PFSK-1 (cell line): ENCODE measurements around the gene AIRE.

Experiments
- FOXP2 ChIP-seq: optimal IDR thresholded peaks from 2 replicates; pipeline ENCODE3; 2011; ENCODE audit warnings: borderline replicate concordance, control low read depth, inconsistent platforms; ENCODE audit not compliant: insufficient read depth; ENCODE audit errors: extremely low read length, extremely low read depth
- POLR2AphosphoS5 ChIP-seq: IDR thresholded peaks from 2 replicates; pipeline ENCODE4 v1.6.1; 2012; ENCODE audit warnings: low read depth, mild to moderate bottlenecking, control low read depth, low read length, moderate library complexity
- SIN3A ChIP-seq: IDR thresholded peaks from 2 replicates; pipeline ENCODE4 v1.6.1; 2012; ENCODE audit warnings: mild to moderate bottlenecking, low read length, moderate library complexity, borderline replicate concordance; ENCODE audit not compliant: insufficient read depth
- TAF1 ChIP-seq: IDR thresholded peaks from 2 replicates; pipeline ENCODE4 v1.6.1; 2012; ENCODE audit warnings: low read length, control low read depth, borderline replicate concordance; ENCODE audit not compliant: insufficient read depth
- TF ChIP-seq, protein P1 (sequence below), 2 experiments: IDR thresholded peaks; 2 replicates each; pipeline versions ENCODE4 v1.6.1 to v1.8.0; 2011 to 2012; ENCODE audit warnings: low read depth in 2 of 2, low read length in 2 of 2, control low read depth in 1 of 2, inconsistent platforms in 1 of 2, mild to moderate bottlenecking in 1 of 2, moderate library complexity in 1 of 2; ENCODE audit not compliant: insufficient read depth in 1 of 2

Gene AIRE

DNA sequence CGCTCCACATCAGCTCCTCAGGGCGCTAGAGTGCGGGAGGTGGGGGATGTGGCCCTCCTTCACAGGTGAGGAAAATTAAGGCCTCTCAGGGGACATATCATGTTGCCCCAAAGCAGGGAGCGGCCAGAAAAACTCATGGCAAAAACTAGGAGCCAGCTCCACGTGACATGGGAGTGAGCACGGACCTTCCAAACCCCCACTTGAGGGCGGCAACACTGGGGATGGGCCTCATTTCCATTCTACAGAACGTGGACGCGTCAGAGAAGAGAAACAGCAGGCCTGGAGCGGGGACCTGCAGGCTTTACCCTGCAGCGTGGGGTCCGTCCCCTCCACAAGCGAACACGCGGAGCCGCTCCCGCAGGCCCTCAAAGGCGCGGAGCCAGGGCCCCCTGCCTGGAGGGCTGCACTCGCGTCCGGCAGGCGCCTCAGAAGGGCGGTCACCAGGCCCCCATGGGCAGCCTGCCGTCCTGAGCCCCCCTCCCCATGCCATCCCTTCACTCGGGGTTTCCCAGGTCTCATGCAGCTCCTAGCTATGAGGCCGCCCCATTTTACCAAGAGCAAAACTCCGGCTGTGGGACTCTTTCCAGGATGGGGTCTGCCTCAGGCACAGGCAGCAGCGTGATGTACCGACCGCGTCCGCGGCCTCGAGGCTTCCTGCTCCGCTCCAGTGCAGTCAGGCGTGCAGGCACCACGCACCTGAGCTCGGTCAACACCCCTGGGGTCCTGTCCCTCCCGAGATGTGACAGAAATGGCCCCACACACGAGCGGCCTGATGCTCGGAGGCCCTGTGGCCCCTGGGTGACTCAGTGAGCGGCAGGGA lies 48.0 kb downstream of the AIRE start:
- no peak for TF ChIP-seq FOXP2
- no peak for TF ChIP-seq POLR2AphosphoS5
- no peak for TF ChIP-seq TAF1
- no peak for TF ChIP-seq SIN3A
- TF ChIP-seq, protein P1, sequence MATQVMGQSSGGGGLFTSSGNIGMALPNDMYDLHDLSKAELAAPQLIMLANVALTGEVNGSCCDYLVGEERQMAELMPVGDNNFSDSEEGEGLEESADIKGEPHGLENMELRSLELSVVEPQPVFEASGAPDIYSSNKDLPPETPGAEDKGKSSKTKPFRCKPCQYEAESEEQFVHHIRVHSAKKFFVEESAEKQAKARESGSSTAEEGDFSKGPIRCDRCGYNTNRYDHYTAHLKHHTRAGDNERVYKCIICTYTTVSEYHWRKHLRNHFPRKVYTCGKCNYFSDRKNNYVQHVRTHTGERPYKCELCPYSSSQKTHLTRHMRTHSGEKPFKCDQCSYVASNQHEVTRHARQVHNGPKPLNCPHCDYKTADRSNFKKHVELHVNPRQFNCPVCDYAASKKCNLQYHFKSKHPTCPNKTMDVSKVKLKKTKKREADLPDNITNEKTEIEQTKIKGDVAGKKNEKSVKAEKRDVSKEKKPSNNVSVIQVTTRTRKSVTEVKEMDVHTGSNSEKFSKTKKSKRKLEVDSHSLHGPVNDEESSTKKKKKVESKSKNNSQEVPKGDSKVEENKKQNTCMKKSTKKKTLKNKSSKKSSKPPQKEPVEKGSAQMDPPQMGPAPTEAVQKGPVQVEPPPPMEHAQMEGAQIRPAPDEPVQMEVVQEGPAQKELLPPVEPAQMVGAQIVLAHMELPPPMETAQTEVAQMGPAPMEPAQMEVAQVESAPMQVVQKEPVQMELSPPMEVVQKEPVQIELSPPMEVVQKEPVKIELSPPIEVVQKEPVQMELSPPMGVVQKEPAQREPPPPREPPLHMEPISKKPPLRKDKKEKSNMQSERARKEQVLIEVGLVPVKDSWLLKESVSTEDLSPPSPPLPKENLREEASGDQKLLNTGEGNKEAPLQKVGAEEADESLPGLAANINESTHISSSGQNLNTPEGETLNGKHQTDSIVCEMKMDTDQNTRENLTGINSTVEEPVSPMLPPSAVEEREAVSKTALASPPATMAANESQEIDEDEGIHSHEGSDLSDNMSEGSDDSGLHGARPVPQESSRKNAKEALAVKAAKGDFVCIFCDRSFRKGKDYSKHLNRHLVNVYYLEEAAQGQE (IDR thresholded peaks at IDR 0.05; ENCODE audit: insufficient read depth in 1 of 2, low read depth in 2 of 2, low read length in 2 of 2) = no peak

DNA sequence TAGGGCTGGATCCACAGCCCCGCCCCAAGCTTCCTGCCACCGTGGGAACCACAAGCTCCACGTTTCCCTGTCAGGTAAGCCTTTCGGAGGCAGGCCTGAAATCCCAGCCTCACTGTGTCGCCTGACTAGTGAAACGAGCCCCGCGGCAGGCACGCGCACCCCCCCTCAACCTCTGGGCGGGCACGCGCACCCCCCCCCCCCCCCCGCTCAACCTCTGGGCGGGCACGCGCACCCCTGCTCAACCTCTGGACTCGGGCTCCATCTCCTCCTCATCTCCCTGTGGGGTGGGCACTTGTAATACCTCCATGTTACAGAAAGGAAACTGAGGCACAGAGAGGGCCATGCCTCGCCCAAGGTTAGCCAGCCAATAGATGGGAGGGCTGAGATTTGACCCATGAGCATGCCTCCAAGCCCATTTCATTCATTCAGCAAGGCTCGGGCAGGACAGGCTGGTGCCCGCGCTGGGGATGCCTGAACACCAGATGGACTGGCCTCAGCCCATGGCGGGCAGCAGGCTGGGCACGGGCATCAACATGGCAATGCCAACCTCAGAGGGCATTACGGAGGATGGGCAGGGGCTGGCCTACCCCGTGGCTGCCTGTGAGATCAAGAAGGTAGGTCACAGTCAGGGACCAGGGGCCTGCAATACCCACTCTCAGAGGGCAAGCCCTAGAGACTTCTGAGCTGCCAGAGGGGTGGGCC lies 48.8 kb downstream of the AIRE start:
- no peak for TF ChIP-seq TAF1
- no peak for TF ChIP-seq FOXP2
- TF ChIP-seq, protein P1 (IDR thresholded peaks at IDR 0.05; ENCODE audit: insufficient read depth in 1 of 2, low read depth in 2 of 2, low read length in 2 of 2) = no peak
- no peak for TF ChIP-seq SIN3A
- TF ChIP-seq POLR2AphosphoS5 = no peak

GRCh38 chr21:44335266-44336059 lies 49.8 kb downstream of the AIRE start:
- no peak for TF ChIP-seq SIN3A
- no peak for TF ChIP-seq FOXP2
- TF ChIP-seq, protein P1 (IDR thresholded peaks at IDR 0.05; ENCODE audit: insufficient read depth in 1 of 2, low read depth in 2 of 2, low read length in 2 of 2) = no peak
- no peak for TF ChIP-seq POLR2AphosphoS5
- TF ChIP-seq TAF1 = no peak

DNA sequence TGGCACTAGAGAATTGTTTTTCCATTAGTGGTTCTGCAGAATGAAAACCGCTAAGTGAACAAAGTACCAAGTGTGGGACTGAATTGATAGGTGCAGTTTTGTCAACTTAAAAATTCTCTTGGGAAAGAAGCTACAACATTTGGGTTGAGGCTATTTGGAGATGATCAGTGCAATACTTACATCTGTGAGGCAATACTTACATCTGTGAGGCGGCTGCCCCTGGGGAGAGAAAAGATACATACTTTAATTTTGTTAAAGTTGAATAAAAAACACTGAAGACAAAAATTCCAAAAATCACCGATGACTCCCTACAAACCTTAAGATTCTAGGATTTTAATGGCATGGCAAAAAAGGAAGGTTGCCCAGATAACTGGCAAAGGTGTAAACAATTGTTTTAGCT lies 51.8 kb downstream of the AIRE start:
- no peak for TF ChIP-seq SIN3A
- no peak for TF ChIP-seq TAF1
- TF ChIP-seq FOXP2 = no peak
- TF ChIP-seq POLR2AphosphoS5 = no peak
- TF ChIP-seq, protein P1 (IDR thresholded peaks at IDR 0.05; ENCODE audit: insufficient read depth in 1 of 2, low read depth in 2 of 2, low read length in 2 of 2) = no peak
